GM21528 (cell line): ENCODE results near the gene PAOX.
A peak's percentile ranks its signal among the peaks of the same experiment; 100 is the strongest.
"Not testable (repeated sequence)": the region's sequence is repeated elsewhere in the genome, so short reads cannot be mapped to it uniquely, and the experiment has no call there.

Experiments
- ATAC-seq: cut with Tn5 transposase; IDR thresholded peaks from one replicate; pipeline ENCODE4 v1.9.1; 2021; ENCODE audit warnings: mild to moderate bottlenecking, moderate library complexity; ENCODE audit not compliant: unreplicated experiment, low FRiP score

Gene PAOX

GRCh38 chr10:133379801-133380666, 972 bp downstream of the PAOX start:
- ATAC-seq, result peak; percentile 27

- ATAC-seq, result no peak
Measured at GRCh38 chr10:133381036-133381435, 2.0 kb downstream of the PAOX start.

GRCh38 chr10:133383551-133383950, 4.5 kb downstream of the PAOX start:
- no peak for ATAC-seq

GRCh38 chr10:133384071-133384470, 5.0 kb downstream of the PAOX start:
- ATAC-seq, result no peak

- ATAC-seq, result no peak
Measured at GRCh38 chr10:133385214-133385613, 6.2 kb downstream of the PAOX start.

- ATAC-seq, result not testable (repeated sequence)
Measured at GRCh38 chr10:133386951-133387350, 7.9 kb downstream of the PAOX start.

GRCh38 chr10:133388236-133388972, 9.3 kb downstream of the PAOX start:
- no peak for ATAC-seq

GRCh38 chr10:133388973-133389818, 10.1 kb downstream of the PAOX start:
- ATAC-seq, result peak; percentile 80

- ATAC-seq, result no peak
Measured at GRCh38 chr10:133390597-133391248, 11.7 kb downstream of the PAOX start.

- ATAC-seq, result no peak
Measured at GRCh38 chr10:133391249-133391635, 12.2 kb downstream of the PAOX start.

GRCh38 chr10:133391761-133392518, 12.9 kb downstream of the PAOX start:
- ATAC-seq, result no peak

GRCh38 chr10:133393401-133394063, 14.5 kb downstream of the PAOX start:
- no peak for ATAC-seq

GRCh38 chr10:133394064-133394663, 15.1 kb downstream of the PAOX start, which contains the start of gene MTG1:
Gene MTG1 (plus strand): TSS chr10:133394157. CDS start chr10:133394221, 64 bp downstream.
- ATAC-seq, result peak; percentile 66

- no peak for ATAC-seq
Measured at GRCh38 chr10:133394801-133395221, 15.7 kb downstream of the PAOX start.

GRCh38 chr10:133396035-133396624, 17.1 kb downstream of the PAOX start:
- ATAC-seq, result no peak

GRCh38 chr10:133397938-133398337, 18.9 kb downstream of the PAOX start:
- ATAC-seq, result no peak

GRCh38 chr10:133399123-133399601, 20.1 kb downstream of the PAOX start:
- no peak for ATAC-seq
